NT2/D1 (cell line): ENCODE data around the gene GAN.
"Not testable (repeated sequence)": the region's sequence is repeated elsewhere in the genome, so short reads cannot be mapped to it uniquely, and the experiment has no call there.

Experiments
- SUZ12 ChIP-seq: IDR thresholded peaks from 2 replicates; pipeline ENCODE4 v1.6.1; 2011; ENCODE audit not compliant: insufficient read length, insufficient read depth; ENCODE audit errors: extremely low read depth
- YY1 ChIP-seq: IDR thresholded peaks from 2 replicates; pipeline ENCODE4 v1.6.1; 2011; ENCODE audit not compliant: insufficient read length, insufficient read depth
- ZNF274 ChIP-seq: IDR thresholded peaks from 2 replicates; pipeline ENCODE4 v1.6.1; 2011; ENCODE audit warnings: mild to moderate bottlenecking, low read depth, low read length

- not testable (repeated sequence) for TF ChIP-seq SUZ12, YY1, ZNF274
Measured at GRCh38 chr16:81422153-81422552, 107.4 kb downstream of the GAN start.
